Measurements from ENCODE around the gene PALM.

GRCh38 chr19:791007-791566 lies 82.4 kb downstream of the PALM start:
- TF ChIP-seq POLR2AphosphoS5 (IDR thresholded peaks at IDR 0.05; ENCODE audit: low read depth, low read length): no peak
- no peak for TF ChIP-seq SIN3A (IDR thresholded peaks at IDR 0.05; ENCODE audit: borderline replicate concordance, insufficient read depth, low read length)
- no peak for TF ChIP-seq TAF1 (IDR thresholded peaks at IDR 0.05; ENCODE audit: borderline replicate concordance, insufficient read depth, low read length)
- TF ChIP-seq, protein P1, sequence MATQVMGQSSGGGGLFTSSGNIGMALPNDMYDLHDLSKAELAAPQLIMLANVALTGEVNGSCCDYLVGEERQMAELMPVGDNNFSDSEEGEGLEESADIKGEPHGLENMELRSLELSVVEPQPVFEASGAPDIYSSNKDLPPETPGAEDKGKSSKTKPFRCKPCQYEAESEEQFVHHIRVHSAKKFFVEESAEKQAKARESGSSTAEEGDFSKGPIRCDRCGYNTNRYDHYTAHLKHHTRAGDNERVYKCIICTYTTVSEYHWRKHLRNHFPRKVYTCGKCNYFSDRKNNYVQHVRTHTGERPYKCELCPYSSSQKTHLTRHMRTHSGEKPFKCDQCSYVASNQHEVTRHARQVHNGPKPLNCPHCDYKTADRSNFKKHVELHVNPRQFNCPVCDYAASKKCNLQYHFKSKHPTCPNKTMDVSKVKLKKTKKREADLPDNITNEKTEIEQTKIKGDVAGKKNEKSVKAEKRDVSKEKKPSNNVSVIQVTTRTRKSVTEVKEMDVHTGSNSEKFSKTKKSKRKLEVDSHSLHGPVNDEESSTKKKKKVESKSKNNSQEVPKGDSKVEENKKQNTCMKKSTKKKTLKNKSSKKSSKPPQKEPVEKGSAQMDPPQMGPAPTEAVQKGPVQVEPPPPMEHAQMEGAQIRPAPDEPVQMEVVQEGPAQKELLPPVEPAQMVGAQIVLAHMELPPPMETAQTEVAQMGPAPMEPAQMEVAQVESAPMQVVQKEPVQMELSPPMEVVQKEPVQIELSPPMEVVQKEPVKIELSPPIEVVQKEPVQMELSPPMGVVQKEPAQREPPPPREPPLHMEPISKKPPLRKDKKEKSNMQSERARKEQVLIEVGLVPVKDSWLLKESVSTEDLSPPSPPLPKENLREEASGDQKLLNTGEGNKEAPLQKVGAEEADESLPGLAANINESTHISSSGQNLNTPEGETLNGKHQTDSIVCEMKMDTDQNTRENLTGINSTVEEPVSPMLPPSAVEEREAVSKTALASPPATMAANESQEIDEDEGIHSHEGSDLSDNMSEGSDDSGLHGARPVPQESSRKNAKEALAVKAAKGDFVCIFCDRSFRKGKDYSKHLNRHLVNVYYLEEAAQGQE (IDR thresholded peaks at IDR 0.05; ENCODE audit: insufficient read depth in 1 of 2, low read depth in 2 of 2, low read length in 2 of 2): no peak
- no peak for TF ChIP-seq FOXP2 (optimal IDR thresholded peaks at IDR 0.05; ENCODE audit: borderline replicate concordance, extremely low read depth, extremely low read length, insufficient read depth)

Measured in PFSK-1 (cell line).